MCF 10A (cell line): ENCODE results near the gene COQ8B. TPM values are rescaled to one million over a fixed set of nuclear protein-coding genes. Genes with fewer than 3 reads are reported as not detected.

Experiments used
- BruUV-seq: library from RNA; stranded (reverse); fragments of 400-500 nt; replicated peaks from 2 replicates; lab custom pipeline; 2021; lab: Mats Ljungman, UMichigan
- CTCF ChIA-PET: fragments of 300-600 bp; sonication (Branson Sonifier 250); formaldehyde crosslinking; extraction: SDS; loops from one replicate; lab custom pipeline; 2021; ENCODE audit warnings: antibody characterized with exemption, inconsistent platforms; lab: Yijun Ruan, JAX
- POLR2A ChIA-PET: fragments of 300-600, 350-650 bp; sonication (Branson Sonifier 250); formaldehyde crosslinking; extraction: SDS; loops from one replicate; lab custom pipeline; 2020; ENCODE audit warnings: antibody characterized with exemption, inconsistent platforms; lab: Yijun Ruan, JAX
- DNase-seq: peaks from one replicate; pipeline ENCODE4 v3.0.0-alpha.2; 2018; ENCODE audit not compliant: unreplicated experiment
- H3K27ac Mint-ChIP-seq: one replicate; pipeline ENCODE4 v1.8.0; 2022; ENCODE audit warnings: mild to moderate bottlenecking, low read depth, mixed read lengths; ENCODE audit not compliant: unreplicated experiment
- H3K27me3 Mint-ChIP-seq: one replicate; pipeline ENCODE4 v1.8.0; 2022; ENCODE audit warnings: mixed read lengths; ENCODE audit not compliant: insufficient read depth, unreplicated experiment
- H3K36me3 Mint-ChIP-seq: one replicate; pipeline ENCODE4 v1.8.0; 2022; ENCODE audit warnings: mild to moderate bottlenecking, moderate library complexity, mixed read lengths; ENCODE audit not compliant: insufficient read depth, unreplicated experiment
- H3K4me1 Mint-ChIP-seq: one replicate; pipeline ENCODE4 v1.8.0; 2022; ENCODE audit warnings: mixed read lengths; ENCODE audit not compliant: insufficient read depth, unreplicated experiment
- H3K4me3 Mint-ChIP-seq: one replicate; pipeline ENCODE4 v1.8.0; 2022; ENCODE audit warnings: mild to moderate bottlenecking, moderate library complexity, mixed read lengths; ENCODE audit not compliant: unreplicated experiment
- H3K9me3 Mint-ChIP-seq: one replicate; pipeline ENCODE4 v1.8.0; 2022; ENCODE audit warnings: mixed read lengths; ENCODE audit not compliant: unreplicated experiment
- CTCF ChIP-seq: fragments of 200-600 bp; IDR thresholded peaks from one replicate; pipeline ENCODE4 v1.8.0; 2022; ENCODE audit warnings: antibody characterized with exemption, mild to moderate bottlenecking; ENCODE audit not compliant: unreplicated experiment
- intact Hi-C: fragments of 100-400 bp; cut with micrococcal nuclease; formaldehyde crosslinking; loops from 2 replicates; pipeline ENCODE4 v1.14.1; 2022
- total RNA-seq: library from RNA; stranded (reverse); gene quantifications from 2 replicates; pipeline ENCODE4 v1.2.3, GENCODE V29; 2022

COQ8B gene
- total RNA-seq, 1 experiment from 2014 or later, result 46.7 TPM

DNA sequence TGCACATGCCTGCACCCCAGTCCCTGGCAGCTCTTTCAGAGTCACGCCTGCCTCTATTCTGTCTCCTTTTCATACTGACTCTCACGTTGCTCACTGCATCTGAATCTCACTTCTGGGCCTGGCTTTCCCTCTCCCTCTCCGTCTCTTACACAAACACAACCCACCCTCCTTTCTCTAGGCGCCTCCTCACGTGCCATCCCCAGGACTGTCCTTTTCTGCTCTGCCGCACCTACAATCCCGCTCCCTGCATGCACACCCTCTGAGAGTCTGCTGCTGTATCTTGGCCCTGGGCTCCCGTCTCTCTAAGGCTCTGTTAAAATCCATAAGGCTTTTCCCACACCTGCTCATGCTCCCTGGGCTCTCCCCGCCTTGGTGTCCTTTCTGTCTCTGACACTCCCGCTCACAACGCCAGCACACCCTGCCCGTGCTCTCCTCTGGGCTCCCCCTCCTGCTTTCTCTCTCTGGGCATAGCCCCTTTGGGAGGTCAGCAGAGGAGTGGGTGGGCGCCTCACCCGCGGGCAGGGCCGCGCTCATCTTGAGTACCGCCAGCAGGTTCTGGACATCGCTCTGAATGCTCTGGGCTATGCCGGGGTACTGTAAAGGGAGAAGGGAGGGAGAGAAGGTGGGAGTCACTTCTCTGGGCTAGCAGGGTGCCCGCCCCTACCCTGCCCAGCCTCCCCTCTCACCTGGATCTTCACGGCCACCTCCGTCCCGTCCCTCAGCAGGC is 13.5 kb downstream of the COQ8B start:
- H3K9me3 Mint-ChIP-seq, result no peaks in the 10 kb centered on the region
- intact Hi-C loops, result no loop called here
- no peak overlapping the region for H3K4me3 Mint-ChIP-seq
- no peak overlapping the region for H3K27ac Mint-ChIP-seq
- H3K36me3 Mint-ChIP-seq, result peaks cover 78% of the 10 kb centered on the region
- CTCF ChIA-PET, result no interaction called here
- H3K27me3 Mint-ChIP-seq, result no peaks in the 10 kb centered on the region
- no peak for TF ChIP-seq CTCF
- no TSS peak for BruUV-seq
- peaks cover 3% of the 10 kb centered on the region for H3K4me1 Mint-ChIP-seq
- DNase-seq, result no peak
- POLR2A ChIA-PET, result interaction anchor here (0.8 to 1.2 kb wide), 4 partner anchors 12 to 14 kb away, joined by 3 to 5 read pairs (median 4); partner anchors contain the start of genes COQ8B, ITPKC and NUMBL

DNA sequence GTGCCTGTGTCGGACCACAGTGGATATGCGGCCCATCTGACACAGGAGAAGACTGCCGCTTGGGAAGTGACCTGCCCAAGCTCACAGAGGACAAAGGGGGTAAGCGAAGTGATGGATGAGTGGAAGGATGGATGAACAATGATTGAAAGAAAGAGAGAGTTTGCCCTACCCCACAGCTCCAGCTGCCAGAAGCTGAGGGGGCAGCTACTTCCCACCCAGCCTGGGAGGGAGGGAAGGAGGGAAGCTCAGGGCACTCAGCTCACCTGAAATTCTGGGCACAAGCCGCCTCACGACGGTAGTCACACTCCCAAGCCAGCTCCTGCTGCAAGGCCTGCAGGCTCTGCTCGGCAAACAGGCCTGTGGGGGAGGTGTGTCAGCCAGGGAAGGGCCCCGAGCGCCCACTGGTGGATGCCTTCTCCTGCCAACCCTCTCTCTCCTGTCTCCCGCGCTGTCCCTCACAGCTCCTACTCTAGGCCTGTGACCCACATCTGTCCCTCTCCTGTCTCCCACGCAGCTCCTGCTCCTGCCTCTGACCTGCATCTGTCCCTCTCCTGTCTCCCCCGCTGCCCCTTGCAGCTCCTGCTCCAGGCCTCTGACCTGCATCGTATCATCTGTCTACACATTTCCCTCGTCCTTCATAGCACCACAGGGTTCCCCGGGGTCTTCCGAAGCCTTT is 14.2 kb downstream of the COQ8B start:
- BruUV-seq, result no TSS peak

GRCh38 chr19:40701758-40702157 is 14.9 kb downstream of the COQ8B start:
- intact Hi-C loops, result no loop called here

More for the DNA sequence above, 14.2 kb downstream of the COQ8B start:
- no peak for TF ChIP-seq CTCF
- peaks cover 70% of the 10 kb centered on the region for H3K36me3 Mint-ChIP-seq
- no peak for DNase-seq
- intact Hi-C loops, result no loop called here
- CTCF ChIA-PET, result no interaction called here
- no peaks in the 10 kb centered on the region for H3K27me3 Mint-ChIP-seq
- peaks cover 3% of the 10 kb centered on the region for H3K4me1 Mint-ChIP-seq
- no peak overlapping the region for H3K4me3 Mint-ChIP-seq
- POLR2A ChIA-PET, result interaction anchor here (0.5 to 0.9 kb wide), 4 partner anchors 12 to 1164 kb away, joined by 3 to 4 read pairs (median 3); partner anchors contain the start of genes COQ8B, ITPKC and NUMBL
- no peaks in the 10 kb centered on the region for H3K9me3 Mint-ChIP-seq
- H3K27ac Mint-ChIP-seq, result no peak overlapping the region

More at GRCh38 chr19:40701758-40702157, 14.9 kb downstream of the COQ8B start:
- no peaks in the 10 kb centered on the region for H3K27me3 Mint-ChIP-seq
- H3K36me3 Mint-ChIP-seq, result peaks cover 70% of the 10 kb centered on the region
- TF ChIP-seq CTCF, result no peak
- DNase-seq, result no peak
- no peak overlapping the region for H3K4me3 Mint-ChIP-seq
- H3K27ac Mint-ChIP-seq, result no peak overlapping the region
- ChIA-PET POLR2A (interaction anchor here (0.6 kb wide), 1 partner anchor 1164 kb away, joined by 3 read pairs; no protein-coding TSS in a partner anchor), CTCF (interaction anchor here (0.6 to 1.0 kb wide), 2 partner anchors 18 to 38 kb away, joined by 3 to 4 read pairs; no protein-coding TSS in a partner anchor)
- H3K9me3 Mint-ChIP-seq, result no peaks in the 10 kb centered on the region
- BruUV-seq, result no TSS peak
- peaks cover 3% of the 10 kb centered on the region for H3K4me1 Mint-ChIP-seq
